ENCODE data around the gene SLCO3A1. TPM values are rescaled to one million over a fixed set of nuclear protein-coding genes. Genes with fewer than 3 reads are reported as not detected.
A peak's percentile ranks its signal among the peaks of the same experiment; 100 is the strongest.

SLCO3A1 gene
- total RNA-seq, 1 donor from 2014 or later: 42.5 TPM

DNA sequence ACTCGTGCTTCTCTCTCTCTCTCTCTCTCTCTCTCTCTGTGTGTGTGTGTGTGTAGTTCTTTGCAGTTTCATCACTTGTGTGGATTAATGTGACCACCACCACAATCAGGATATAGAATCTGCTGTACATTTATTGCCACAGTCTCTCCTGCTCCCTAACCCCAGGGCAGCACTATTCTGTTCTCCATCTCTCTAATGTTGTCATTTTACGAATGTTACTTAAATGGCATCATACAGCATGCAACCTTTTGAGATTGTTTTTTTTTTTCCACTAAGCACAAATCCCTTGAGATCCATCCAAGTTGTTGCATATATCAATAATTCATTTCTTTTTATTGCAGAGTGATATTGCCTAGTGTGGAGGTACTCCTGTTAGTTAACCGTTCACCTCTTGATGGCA lies 26.9 kb downstream of the SLCO3A1 start:
- no peak overlapping the region for H3K27ac ChIP-seq
- no peaks in the 10 kb centered on the region for H3K36me3 ChIP-seq
- H3K4me3 ChIP-seq: no peak overlapping the region
- TF ChIP-seq CTCF (IDR thresholded peaks at IDR 0.05): no peak
- peaks cover 10% of the 10 kb centered on the region for H3K4me1 ChIP-seq
- ATAC-seq (no peak), DNase-seq (no peak)
- intact Hi-C loops (cut with DNase I): no loop called here
- no peaks in the 10 kb centered on the region for H3K9me3 ChIP-seq
- no peaks in the 10 kb centered on the region for H3K27me3 ChIP-seq (ENCODE audit: low read depth)

GRCh38 chr15:91881569-91882297 lies 28.2 kb downstream of the SLCO3A1 start:
- TF ChIP-seq CTCF (IDR thresholded peaks at IDR 0.05): no peak
- H3K4me1 ChIP-seq: peaks cover 4% of the 10 kb centered on the region
- intact Hi-C loops (cut with DNase I): no loop called here
- H3K36me3 ChIP-seq: no peaks in the 10 kb centered on the region
- H3K27me3 ChIP-seq (ENCODE audit: low read depth): no peaks in the 10 kb centered on the region
- ATAC-seq: no peak
- H3K9me3 ChIP-seq: no peaks in the 10 kb centered on the region
- no peak overlapping the region for H3K27ac ChIP-seq
- no peak for DNase-seq
- no peak overlapping the region for H3K4me3 ChIP-seq

GRCh38 chr15:91882858-91883586 lies 29.5 kb downstream of the SLCO3A1 start:
- ATAC-seq (peak in 1 of 2 donors; percentile 42), DNase-seq (no peak)
- no peak for TF ChIP-seq CTCF (IDR thresholded peaks at IDR 0.05)
- H3K4me3 ChIP-seq: no peak overlapping the region
- H3K4me1 ChIP-seq: peaks cover 13% of the 10 kb centered on the region
- H3K36me3 ChIP-seq: no peaks in the 10 kb centered on the region
- H3K9me3 ChIP-seq: no peaks in the 10 kb centered on the region
- H3K27me3 ChIP-seq (ENCODE audit: low read depth): no peaks in the 10 kb centered on the region
- H3K27ac ChIP-seq: no peak overlapping the region
- intact Hi-C loops (cut with DNase I): no loop called here

- Histone ChIP-seq H3K27me3 (ENCODE audit: low read depth) (no peaks in the 10 kb centered on the region), H3K27ac (no peak overlapping the region), H3K4me1 (peaks cover 18% of the 10 kb centered on the region), H3K36me3 (no peaks in the 10 kb centered on the region), H3K4me3 (no peak overlapping the region), H3K9me3 (no peaks in the 10 kb centered on the region)
- ATAC-seq (no peak), DNase-seq (no peak)
- intact Hi-C loops (cut with DNase I): no loop called here
- TF ChIP-seq CTCF (IDR thresholded peaks at IDR 0.05): no peak
These were observed 31.1 kb downstream of the SLCO3A1 start for GRCh38 chr15:91884606-91885005.

DNA sequence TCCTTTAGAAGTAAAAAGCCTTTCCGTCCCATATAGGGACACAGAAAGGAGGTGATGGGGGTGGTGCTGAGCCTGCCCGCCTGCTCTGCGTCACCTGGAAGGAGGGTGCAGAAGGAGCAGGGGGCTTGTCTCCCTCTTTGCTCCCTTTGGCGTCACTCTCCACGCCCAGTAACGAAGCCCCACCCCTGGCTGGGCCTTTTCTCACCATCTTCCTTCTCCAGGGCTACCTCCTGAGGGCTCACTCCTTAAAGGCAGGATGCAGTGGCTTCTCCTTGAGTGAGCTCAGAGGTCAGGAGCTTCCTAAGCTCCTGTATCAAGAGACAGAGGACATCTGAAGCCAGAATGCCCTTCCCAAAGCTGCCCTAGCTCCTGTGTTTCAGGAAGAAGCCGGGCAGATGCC lies 31.5 kb downstream of the SLCO3A1 start:
- Histone ChIP-seq H3K4me3 (no peak overlapping the region), H3K4me1 (peaks cover 18% of the 10 kb centered on the region), H3K27me3 (ENCODE audit: low read depth) (no peaks in the 10 kb centered on the region), H3K9me3 (no peaks in the 10 kb centered on the region), H3K36me3 (no peaks in the 10 kb centered on the region), H3K27ac (no peak overlapping the region)
- no peak for ATAC-seq
- no peak for DNase-seq
- no peak for TF ChIP-seq CTCF (IDR thresholded peaks at IDR 0.05)
- intact Hi-C loops (cut with DNase I): no loop called here
